ENCODE results near the gene NRDE2. TPM values are rescaled to one million over a fixed set of nuclear protein-coding genes. Genes with fewer than 3 reads are reported as not detected.

Gene NRDE2
- total RNA-seq, 1 donor from 2014 or later, result 10.2 TPM

DNA sequence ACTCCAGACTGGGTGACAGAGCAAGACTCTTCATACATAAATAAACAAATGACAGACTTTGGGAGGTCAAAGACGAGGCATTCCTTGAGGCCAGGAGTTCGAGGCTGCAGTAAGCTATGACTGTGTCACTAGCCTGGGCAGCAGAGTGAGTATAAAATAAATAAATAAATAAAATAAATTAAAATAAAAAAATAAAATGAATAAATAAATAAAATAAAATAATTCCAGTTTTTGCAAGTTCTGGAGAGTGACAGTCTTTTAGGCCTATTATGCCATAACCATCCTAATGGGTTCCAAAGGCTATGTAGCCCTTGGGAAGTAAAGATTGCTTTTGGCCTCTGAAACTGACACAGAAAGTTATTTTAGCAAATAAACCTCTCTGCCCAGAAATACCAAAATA is 16.5 kb upstream of the NRDE2 start:
- H3K27me3 ChIP-seq, result no peaks in the 10 kb centered on the region
- H3F3A ChIP-seq (ENCODE audit: low read depth), result no peaks in the 10 kb centered on the region
- Mint-ChIP-seq H3K27ac (no peak overlapping the region), H3K36me3 (no peaks in the 10 kb centered on the region), H3K27me3 (ENCODE audit: insufficient read depth, low read depth) (peaks cover 9% of the 10 kb centered on the region), H3K4me3 (no peak overlapping the region), H3K4me1 (peaks cover 3% of the 10 kb centered on the region), H3K9me3 (no peaks in the 10 kb centered on the region)
- H3K4me1 ChIP-seq, result no peaks in the 10 kb centered on the region
- H4K20me1 ChIP-seq (ENCODE audit: low read depth), result no peaks in the 10 kb centered on the region
- no peaks in the 10 kb centered on the region for H3K36me3 ChIP-seq
- H2AFZ ChIP-seq (replicated peaks), result no peak overlapping the region
- no peak overlapping the region for H3K4me2 ChIP-seq
- no peak for DNase-seq (ENCODE audit: low spot score)
- no peaks in the 10 kb centered on the region for H3K79me2 ChIP-seq (ENCODE audit: low read depth)
- no peaks in the 10 kb centered on the region for H3K9me3 ChIP-seq (ENCODE audit: low read depth)
- no peak for TF ChIP-seq EZH2phosphoT487 (IDR thresholded peaks at IDR 0.05)
- TF ChIP-seq EZH2 (IDR thresholded peaks at IDR 0.05), result no peak
- TF ChIP-seq, protein P1, sequence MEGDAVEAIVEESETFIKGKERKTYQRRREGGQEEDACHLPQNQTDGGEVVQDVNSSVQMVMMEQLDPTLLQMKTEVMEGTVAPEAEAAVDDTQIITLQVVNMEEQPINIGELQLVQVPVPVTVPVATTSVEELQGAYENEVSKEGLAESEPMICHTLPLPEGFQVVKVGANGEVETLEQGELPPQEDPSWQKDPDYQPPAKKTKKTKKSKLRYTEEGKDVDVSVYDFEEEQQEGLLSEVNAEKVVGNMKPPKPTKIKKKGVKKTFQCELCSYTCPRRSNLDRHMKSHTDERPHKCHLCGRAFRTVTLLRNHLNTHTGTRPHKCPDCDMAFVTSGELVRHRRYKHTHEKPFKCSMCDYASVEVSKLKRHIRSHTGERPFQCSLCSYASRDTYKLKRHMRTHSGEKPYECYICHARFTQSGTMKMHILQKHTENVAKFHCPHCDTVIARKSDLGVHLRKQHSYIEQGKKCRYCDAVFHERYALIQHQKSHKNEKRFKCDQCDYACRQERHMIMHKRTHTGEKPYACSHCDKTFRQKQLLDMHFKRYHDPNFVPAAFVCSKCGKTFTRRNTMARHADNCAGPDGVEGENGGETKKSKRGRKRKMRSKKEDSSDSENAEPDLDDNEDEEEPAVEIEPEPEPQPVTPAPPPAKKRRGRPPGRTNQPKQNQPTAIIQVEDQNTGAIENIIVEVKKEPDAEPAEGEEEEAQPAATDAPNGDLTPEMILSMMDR (IDR thresholded peaks at IDR 0.05), result no peak
- H3K4me3 ChIP-seq, result no peak overlapping the region
- no peak overlapping the region for H3K9ac ChIP-seq
- H3K27ac ChIP-seq, result no peak overlapping the region

DNA sequence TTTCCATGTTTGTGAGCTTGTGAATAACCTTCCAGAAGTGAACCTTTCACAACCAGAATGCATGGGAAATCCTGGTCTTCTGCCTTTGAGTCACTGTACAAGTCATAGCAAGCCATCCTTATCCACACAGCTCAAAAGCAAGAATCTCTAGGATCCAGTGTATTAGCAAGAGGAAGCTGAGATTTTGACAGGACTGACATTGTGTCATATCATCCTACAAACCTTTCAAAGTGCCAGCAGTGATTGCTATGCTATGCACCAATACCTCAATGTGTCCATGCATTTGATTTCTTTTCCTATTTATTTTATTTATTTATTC is 13.5 kb upstream of the NRDE2 start:
- Mint-ChIP-seq H3K4me3 (no peak overlapping the region), H3K4me1 (peaks cover 3% of the 10 kb centered on the region), H3K36me3 (no peaks in the 10 kb centered on the region), H3K27ac (no peak overlapping the region), H3K27me3 (ENCODE audit: insufficient read depth, low read depth) (peaks cover 11% of the 10 kb centered on the region), H3K9me3 (no peaks in the 10 kb centered on the region)
- Histone ChIP-seq H3K36me3 (no peaks in the 10 kb centered on the region), H3K4me3 (no peak overlapping the region), H3K4me2 (no peak overlapping the region), H3K4me1 (no peaks in the 10 kb centered on the region), H3K79me2 (ENCODE audit: low read depth) (no peaks in the 10 kb centered on the region), H3K9ac (no peak overlapping the region), H4K20me1 (ENCODE audit: low read depth) (no peaks in the 10 kb centered on the region), H3K27ac (no peak overlapping the region), H3F3A (ENCODE audit: low read depth) (no peaks in the 10 kb centered on the region), H2AFZ (replicated peaks) (no peak overlapping the region), H3K27me3 (no peaks in the 10 kb centered on the region), H3K9me3 (ENCODE audit: low read depth) (no peaks in the 10 kb centered on the region)
- no peak for DNase-seq (ENCODE audit: low spot score)
- TF ChIP-seq EZH2phosphoT487 (IDR thresholded peaks at IDR 0.05), result no peak
- TF ChIP-seq, protein P1 (IDR thresholded peaks at IDR 0.05), result no peak

DNA sequence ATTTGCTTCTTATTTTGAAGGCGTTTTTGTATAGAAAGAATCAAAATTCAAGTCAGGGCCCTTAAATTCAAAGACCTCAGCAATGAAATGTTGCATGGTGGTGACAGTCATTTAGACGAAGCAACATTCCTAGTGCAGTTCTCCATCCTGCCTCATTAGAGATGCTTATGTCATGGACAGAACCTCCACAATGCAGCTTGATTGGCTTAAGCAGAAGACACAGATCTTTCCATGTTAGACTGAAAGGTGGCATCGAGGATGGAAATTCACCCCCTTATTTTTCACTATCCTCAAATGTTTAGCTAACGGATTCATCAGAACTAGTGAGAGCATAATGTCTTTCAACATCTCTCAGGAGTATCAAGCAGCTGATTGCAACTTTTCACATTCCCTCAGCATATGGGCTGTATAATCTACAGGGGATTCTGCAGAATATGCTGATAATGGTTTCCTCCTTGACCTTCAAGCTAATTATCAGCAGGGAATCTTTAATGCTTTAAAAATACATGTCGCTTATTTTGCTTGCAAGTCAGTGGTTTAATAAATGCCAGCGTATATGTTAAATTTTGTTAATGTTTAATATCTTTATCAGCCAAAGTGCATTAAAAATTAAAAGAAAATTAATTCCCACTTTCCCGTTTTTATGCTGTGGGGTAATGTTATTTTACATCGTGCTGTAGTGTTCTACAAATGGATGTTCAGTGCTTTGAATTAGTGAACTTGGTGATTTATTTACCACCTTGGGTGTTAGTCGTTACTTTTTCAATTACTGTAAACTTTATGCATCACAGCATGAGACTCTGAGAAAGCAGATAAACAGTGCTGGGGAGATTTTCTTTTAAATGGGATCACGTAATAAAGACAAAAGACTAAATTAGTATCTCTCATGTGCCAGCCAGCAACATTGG is 12.8 kb upstream of the NRDE2 start:
- Mint-ChIP-seq H3K4me1 (peaks cover 3% of the 10 kb centered on the region), H3K4me3 (no peak overlapping the region), H3K9me3 (peaks cover 2% of the 10 kb centered on the region), H3K27ac (no peak overlapping the region), H3K27me3 (ENCODE audit: insufficient read depth, low read depth) (peaks cover 10% of the 10 kb centered on the region), H3K36me3 (no peaks in the 10 kb centered on the region)
- H3K9me3 ChIP-seq (ENCODE audit: low read depth), result no peaks in the 10 kb centered on the region
- no peaks in the 10 kb centered on the region for H3K79me2 ChIP-seq (ENCODE audit: low read depth)
- peak overlapping the region; percentile 51 for H2AFZ ChIP-seq (replicated peaks)
- no peaks in the 10 kb centered on the region for H3K36me3 ChIP-seq
- no peak overlapping the region for H3K4me3 ChIP-seq
- no peaks in the 10 kb centered on the region for H4K20me1 ChIP-seq (ENCODE audit: low read depth)
- TF ChIP-seq EZH2 (IDR thresholded peaks at IDR 0.05), result no peak
- TF ChIP-seq, protein P1 (IDR thresholded peaks at IDR 0.05), result no peak
- TF ChIP-seq EZH2phosphoT487 (IDR thresholded peaks at IDR 0.05), result no peak
- no peak overlapping the region for H3K9ac ChIP-seq
- H3K4me1 ChIP-seq, result no peaks in the 10 kb centered on the region
- no peaks in the 10 kb centered on the region for H3F3A ChIP-seq (ENCODE audit: low read depth)
- no peak for DNase-seq (ENCODE audit: low spot score)
- H3K4me2 ChIP-seq, result no peak overlapping the region
- no peaks in the 10 kb centered on the region for H3K27me3 ChIP-seq
- H3K27ac ChIP-seq, result no peak overlapping the region
